NT2/D1 (cell line): ENCODE measurements around the gene ANTKMT.

Experiments
- YY1 ChIP-seq: IDR thresholded peaks from 2 replicates; pipeline ENCODE4 v1.6.1; 2011; ENCODE audit not compliant: insufficient read length, insufficient read depth
- ZNF274 ChIP-seq: IDR thresholded peaks from 2 replicates; pipeline ENCODE4 v1.6.1; 2011; ENCODE audit warnings: mild to moderate bottlenecking, low read depth, low read length

DNA sequence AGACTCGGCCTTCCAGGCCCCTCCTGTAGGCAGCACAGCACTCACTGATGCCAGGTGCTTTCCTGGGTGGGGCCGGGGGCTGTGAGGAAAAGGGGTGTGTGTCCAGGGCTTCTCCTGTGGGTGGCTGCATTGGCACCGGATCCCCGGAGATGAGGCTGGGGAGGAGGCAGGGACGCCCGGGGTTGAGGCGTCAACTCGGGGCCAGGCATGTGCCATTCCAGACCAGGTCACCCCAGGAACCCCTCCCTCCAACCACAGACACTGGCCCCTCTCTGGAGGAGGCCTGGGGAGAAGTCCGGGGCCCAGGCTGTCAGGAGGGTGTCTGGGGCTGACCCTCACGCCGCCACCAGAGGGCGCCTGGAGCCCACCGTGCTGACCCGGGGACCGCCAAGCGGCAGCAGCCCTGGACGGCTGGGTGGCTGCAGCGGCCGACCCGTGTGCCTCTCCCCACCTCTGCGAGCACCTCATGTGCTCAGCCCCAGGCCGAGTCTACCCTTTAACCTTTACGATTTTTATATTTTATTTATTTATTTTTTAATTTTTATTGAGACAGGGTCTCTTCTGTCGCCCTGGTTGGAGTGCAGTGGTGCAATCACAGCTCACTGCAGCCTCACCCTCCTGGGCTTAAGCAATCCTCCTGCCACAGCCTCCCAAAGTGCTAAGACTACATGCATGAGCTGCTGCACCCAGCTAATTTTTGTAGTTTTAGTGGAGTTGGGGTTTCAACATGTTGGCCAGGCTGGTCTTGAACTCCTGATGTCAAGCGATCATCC lies 9.2 kb upstream of the ANTKMT start:
- TF ChIP-seq YY1 (no peak), ZNF274 (no peak)
